ENCODE results near the gene CCL22.

DNA sequence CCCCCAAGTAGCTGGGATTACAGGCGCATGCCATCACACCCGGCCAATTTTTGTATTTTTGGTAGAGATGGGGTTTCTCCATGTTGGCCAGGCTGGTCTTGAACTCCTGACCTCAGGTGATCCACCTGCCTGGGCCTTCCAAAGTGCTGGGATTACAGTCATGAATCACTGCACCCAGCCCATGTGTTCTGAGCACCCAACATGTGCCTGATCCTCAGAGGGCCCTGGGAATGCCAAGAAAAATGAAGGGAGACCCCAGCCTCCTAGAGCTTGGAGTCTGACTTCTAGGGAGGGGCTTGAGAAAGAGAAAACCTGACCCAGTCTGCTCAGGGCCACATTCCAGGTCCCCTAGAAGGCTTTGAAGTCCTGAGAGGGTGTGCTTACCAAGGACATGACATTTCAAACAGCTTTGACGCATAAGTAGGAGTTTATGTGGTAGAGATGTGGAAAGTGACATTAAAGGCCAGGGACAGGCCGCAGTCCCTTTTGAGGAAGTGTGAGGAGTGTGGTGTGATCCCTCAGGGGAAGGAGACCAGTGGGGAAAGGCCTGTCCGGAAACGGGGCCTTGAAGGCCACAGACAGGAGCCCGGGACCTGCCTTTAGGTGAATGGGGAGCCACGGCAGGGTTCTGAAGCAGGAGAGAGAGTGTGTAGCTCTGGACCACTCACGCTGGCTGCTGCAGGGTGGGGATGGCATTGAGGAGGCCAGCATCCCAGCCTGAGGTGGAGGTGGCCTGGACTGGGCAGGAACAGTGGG is 1.1 kb upstream of the CCL22 start:
- TF ChIP-seq, protein P1, sequence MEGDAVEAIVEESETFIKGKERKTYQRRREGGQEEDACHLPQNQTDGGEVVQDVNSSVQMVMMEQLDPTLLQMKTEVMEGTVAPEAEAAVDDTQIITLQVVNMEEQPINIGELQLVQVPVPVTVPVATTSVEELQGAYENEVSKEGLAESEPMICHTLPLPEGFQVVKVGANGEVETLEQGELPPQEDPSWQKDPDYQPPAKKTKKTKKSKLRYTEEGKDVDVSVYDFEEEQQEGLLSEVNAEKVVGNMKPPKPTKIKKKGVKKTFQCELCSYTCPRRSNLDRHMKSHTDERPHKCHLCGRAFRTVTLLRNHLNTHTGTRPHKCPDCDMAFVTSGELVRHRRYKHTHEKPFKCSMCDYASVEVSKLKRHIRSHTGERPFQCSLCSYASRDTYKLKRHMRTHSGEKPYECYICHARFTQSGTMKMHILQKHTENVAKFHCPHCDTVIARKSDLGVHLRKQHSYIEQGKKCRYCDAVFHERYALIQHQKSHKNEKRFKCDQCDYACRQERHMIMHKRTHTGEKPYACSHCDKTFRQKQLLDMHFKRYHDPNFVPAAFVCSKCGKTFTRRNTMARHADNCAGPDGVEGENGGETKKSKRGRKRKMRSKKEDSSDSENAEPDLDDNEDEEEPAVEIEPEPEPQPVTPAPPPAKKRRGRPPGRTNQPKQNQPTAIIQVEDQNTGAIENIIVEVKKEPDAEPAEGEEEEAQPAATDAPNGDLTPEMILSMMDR (IDR thresholded peaks at IDR 0.05), result no peak
- TF ChIP-seq POLR2AphosphoS5 (IDR thresholded peaks at IDR 0.05) (no peak), POLR2A (IDR thresholded peaks at IDR 0.05) (no peak), EP300 (IDR thresholded peaks at IDR 0.05) (no peak)
